ENCODE measurements around the gene ZNF683.
A peak's percentile ranks its signal among the peaks of the same experiment; 100 is the strongest.

The ZNF683 gene

GRCh38 chr1:26317612-26318337 is 54.8 kb downstream of the ZNF683 start, which contains the start of gene CD52 (continued):
- TF ChIP-seq KLF9 (tag by site-specific recombination; IDR thresholded peaks at IDR 0.05; ENCODE audit: low read depth) (no peak), EGR2 (tag by site-specific recombination; IDR thresholded peaks at IDR 0.05; ENCODE audit: low read depth) (peak; percentile 81), YY1 (tag by site-specific recombination; IDR thresholded peaks at IDR 0.05) (no peak), ZNF544 (tag by site-specific recombination; IDR thresholded peaks at IDR 0.05) (no peak), ZNF670 (tag by site-specific recombination; IDR thresholded peaks at IDR 0.05; ENCODE audit: low read depth) (no peak)

GRCh38 chr1:26317146-26317545 is 55.4 kb downstream of the ZNF683 start:
- peaks cover 0 to 4% of the 10 kb centered on the region in 2 experiments; a peak in 1 of 3 replicates for H3K36me3 ChIP-seq (ENCODE audit: control insufficient read depth in 2 of 2, insufficient read depth in 1 of 2, low read length in 2 of 2)
- TF ChIP-seq ZNF670 (tag by site-specific recombination; IDR thresholded peaks at IDR 0.05; ENCODE audit: low read depth) (no peak), PATZ1 (tag by site-specific recombination; IDR thresholded peaks at IDR 0.05) (no peak), ZNF48 (tag by site-specific recombination; IDR thresholded peaks at IDR 0.05) (no peak), AEBP2 (tag by site-specific recombination; IDR thresholded peaks at IDR 0.05; ENCODE audit: borderline replicate concordance) (no peak), KLF8 (tag by site-specific recombination; IDR thresholded peaks at IDR 0.05) (no peak), ZNF140 (tag by site-specific recombination; IDR thresholded peaks at IDR 0.05) (no peak), HOXD13 (CRISPR knock-in tag; IDR thresholded peaks at IDR 0.05; ENCODE audit: borderline replicate concordance) (no peak), ZNF677 (tag by site-specific recombination; IDR thresholded peaks at IDR 0.05) (no peak)
- CTCF ChIA-PET = interaction anchor here (0.6 to 11.1 kb wide), 8 partner anchors 11 to 127 kb away, joined by 3 to 203 read pairs (median 4); partner anchors contain the start of gene CATSPER4
- POLR2A ChIA-PET = interaction anchor here (1.2 to 1.7 kb wide), 2 partner anchors 33 to 38 kb away, joined by 3 to 4 read pairs; partner anchors contain the start of gene SH3BGRL3
- no peaks in the 10 kb centered on the region for H3K4me1 ChIP-seq (ENCODE audit: control insufficient read depth, insufficient read depth, low read length)
- H3K4me3 ChIP-seq (ENCODE audit: low read depth, low read length) = no peak overlapping the region
- no peaks in the 10 kb centered on the region for H3K9me3 ChIP-seq (ENCODE audit: control insufficient read depth, insufficient read depth, low read depth, low read length)
- H3K27ac ChIP-seq (ENCODE audit: extremely low read depth, low read depth, low read length) = no peak overlapping the region

GRCh38 chr1:26315874-26316850 is 56.4 kb downstream of the ZNF683 start:
- H3K27ac ChIP-seq (ENCODE audit: extremely low read depth, low read depth, low read length) = no peak overlapping the region
- no peaks in the 10 kb centered on the region for H3K9me3 ChIP-seq (ENCODE audit: control insufficient read depth, insufficient read depth, low read depth, low read length)
- ChIA-PET POLR2A (interaction anchor here (0.7 to 0.9 kb wide), 2 partner anchors 16 to 189 kb away, joined by 4 to 5 read pairs; no protein-coding TSS in a partner anchor), CTCF (interaction anchor here (0.6 to 11.1 kb wide), 5 partner anchors 28 to 574 kb away, joined by 3 to 203 read pairs (median 3); partner anchors contain the start of gene GPN2)
- H3K4me3 ChIP-seq (ENCODE audit: low read depth, low read length) = no peak overlapping the region
- H3K4me1 ChIP-seq (ENCODE audit: control insufficient read depth, insufficient read depth, low read length) = no peaks in the 10 kb centered on the region
- TF ChIP-seq SCRT2 (tag by site-specific recombination; IDR thresholded peaks at IDR 0.05) (no peak), ZNF362 (tag by site-specific recombination; IDR thresholded peaks at IDR 0.05) (peak; percentile 80)
- H3K36me3 ChIP-seq (ENCODE audit: control insufficient read depth in 2 of 2, insufficient read depth in 1 of 2, low read length in 2 of 2) = no peaks in the 10 kb centered on the region
